NB4 (cell line): ENCODE measurements around the gene CACNA1F.

Experiments used
- CTCF ChIP-seq: IDR thresholded peaks from one replicate; pipeline ENCODE4 v1.5.1; 2012; ENCODE audit warnings: low read depth, low read length
- POLR2A ChIP-seq: IDR thresholded peaks from 2 replicates; pipeline ENCODE4 v1.6.1; 2011; ENCODE audit warnings: mild to moderate bottlenecking; ENCODE audit not compliant: insufficient read length; ENCODE audit errors: extremely low read depth

GRCh38 chrX:49165901-49166881, 66.9 kb downstream of the CACNA1F start:
- TF ChIP-seq CTCF (peak; percentile 16), POLR2A (peak; percentile 12)
